ENCODE data around the gene KIAA1671.

DNA sequence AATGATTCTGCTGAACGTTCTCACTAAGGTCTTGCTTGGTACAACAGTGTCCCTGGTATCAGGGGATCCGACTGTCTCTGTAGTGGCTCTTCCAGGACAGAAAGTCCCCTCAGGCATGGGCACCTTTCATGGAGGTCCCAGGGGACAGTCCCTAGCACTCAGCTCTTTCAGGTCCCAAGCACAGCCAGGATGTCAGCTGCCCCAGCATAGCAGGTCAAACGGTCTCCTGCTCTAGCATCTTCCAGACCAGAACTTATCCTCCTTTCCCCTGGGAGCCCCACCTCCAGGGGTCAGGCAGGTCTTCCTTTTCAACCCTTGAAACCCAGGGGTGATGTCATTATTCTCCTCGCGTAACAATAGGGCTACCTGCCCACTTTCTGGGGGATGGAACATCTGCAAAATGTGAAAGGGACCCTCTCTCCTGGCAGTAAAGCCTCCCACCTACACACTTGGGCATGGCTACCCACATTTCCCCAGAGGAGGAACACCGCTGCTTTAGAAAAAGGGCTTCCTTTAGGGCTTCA, 222.4 kb downstream of the KIAA1671 start:
- no peak for TF ChIP-seq RAD21 (CRISPR knock-in tag; conservative IDR thresholded peaks at IDR 0.05 in 1 of 2, IDR thresholded peaks at IDR 0.05 in 1 of 2)
- TF ChIP-seq, protein P1, sequence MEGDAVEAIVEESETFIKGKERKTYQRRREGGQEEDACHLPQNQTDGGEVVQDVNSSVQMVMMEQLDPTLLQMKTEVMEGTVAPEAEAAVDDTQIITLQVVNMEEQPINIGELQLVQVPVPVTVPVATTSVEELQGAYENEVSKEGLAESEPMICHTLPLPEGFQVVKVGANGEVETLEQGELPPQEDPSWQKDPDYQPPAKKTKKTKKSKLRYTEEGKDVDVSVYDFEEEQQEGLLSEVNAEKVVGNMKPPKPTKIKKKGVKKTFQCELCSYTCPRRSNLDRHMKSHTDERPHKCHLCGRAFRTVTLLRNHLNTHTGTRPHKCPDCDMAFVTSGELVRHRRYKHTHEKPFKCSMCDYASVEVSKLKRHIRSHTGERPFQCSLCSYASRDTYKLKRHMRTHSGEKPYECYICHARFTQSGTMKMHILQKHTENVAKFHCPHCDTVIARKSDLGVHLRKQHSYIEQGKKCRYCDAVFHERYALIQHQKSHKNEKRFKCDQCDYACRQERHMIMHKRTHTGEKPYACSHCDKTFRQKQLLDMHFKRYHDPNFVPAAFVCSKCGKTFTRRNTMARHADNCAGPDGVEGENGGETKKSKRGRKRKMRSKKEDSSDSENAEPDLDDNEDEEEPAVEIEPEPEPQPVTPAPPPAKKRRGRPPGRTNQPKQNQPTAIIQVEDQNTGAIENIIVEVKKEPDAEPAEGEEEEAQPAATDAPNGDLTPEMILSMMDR (IDR thresholded peaks at IDR 0.05 in 2 of 3, conservative IDR thresholded peaks at IDR 0.05 in 1 of 3; ENCODE audit: insufficient read depth in 2 of 3, low read depth in 1 of 3, low read length in 3 of 3), result no peak
- no peak for TF ChIP-seq ZNF316 (IDR thresholded peaks at IDR 0.05)
- TF ChIP-seq ZFX (CRISPR knock-in tag; IDR thresholded peaks at IDR 0.05), result no peak
- no peak for TF ChIP-seq POLR2A (conservative IDR thresholded peaks at IDR 0.05)
